Thoracic aorta (tissue), 2 donors: ENCODE results near the gene SYTL1. TPM values are rescaled to one million over a fixed set of nuclear protein-coding genes. Genes with fewer than 3 reads are reported as not detected.

Experiments
- ATAC-seq: fragments of 150-250 bp; one replicate; pipeline ENCODE4 v1.8.0; 2017; ENCODE audit warnings: low read depth; ENCODE audit not compliant: insufficient number of reproducible peaks, low FRiP score
- DNase-seq: peaks from one replicate; pipeline ENCODE4 v3.0.0-alpha.2; 2020; ENCODE audit warnings: low spot score
- H3K27ac ChIP-seq, 2 donors: fragments of 200-600 bp; sonication (generic); 1 replicate in 1 of 2; 2 replicates in 1 of 2; pipeline ENCODE4 v1.5.1; 2016; ENCODE audit warnings: mild to moderate bottlenecking in 2 of 2, moderate library complexity in 2 of 2
- H3K27me3 ChIP-seq: fragments of 200-600 bp; sonication (generic); replicated peaks from 2 replicates; pipeline ENCODE4 v1.6.0; 2016; ENCODE audit warnings: mild to moderate bottlenecking; ENCODE audit not compliant: insufficient read depth
- H3K36me3 ChIP-seq: fragments of 200-600 bp; sonication (generic); one replicate; pipeline ENCODE4 v1.5.1; 2016
- H3K4me1 ChIP-seq, 2 donors: fragments of 200-600 bp; sonication (generic); 1 replicate in 1 of 2; 2 replicates in 1 of 2; pipeline versions ENCODE4 v1.5.1 to v1.6.0; 2016; ENCODE audit warnings: low read depth in 2 of 2, mild to moderate bottlenecking in 1 of 2; ENCODE audit not compliant: control insufficient read depth in 1 of 2
- H3K4me3 ChIP-seq: fragments of 200-600 bp; sonication (generic); 2 replicates; pipeline ENCODE4 v1.5.1; 2016; ENCODE audit warnings: mild to moderate bottlenecking
- H3K9me3 ChIP-seq: fragments of 200-600 bp; sonication (generic); 2 replicates; pipeline ENCODE4 v1.5.1; 2016
- CTCF ChIP-seq: fragments of 200-600 bp; sonication (generic); IDR thresholded peaks from one replicate; pipeline ENCODE4 v1.5.1; 2019; ENCODE audit warnings: antibody characterized with exemption
- total RNA-seq, 2 donors: library from RNA; depleted of rRNA; stranded (reverse); fragments of >200 nt; gene quantifications; one replicate each; pipeline versions ENCODE4 v1.1.0 to v1.2.3, GENCODE V29; 2016

The SYTL1 gene
- total RNA-seq, 2 donors from 2014 or later, result 4.1 to 5.5 TPM

DNA sequence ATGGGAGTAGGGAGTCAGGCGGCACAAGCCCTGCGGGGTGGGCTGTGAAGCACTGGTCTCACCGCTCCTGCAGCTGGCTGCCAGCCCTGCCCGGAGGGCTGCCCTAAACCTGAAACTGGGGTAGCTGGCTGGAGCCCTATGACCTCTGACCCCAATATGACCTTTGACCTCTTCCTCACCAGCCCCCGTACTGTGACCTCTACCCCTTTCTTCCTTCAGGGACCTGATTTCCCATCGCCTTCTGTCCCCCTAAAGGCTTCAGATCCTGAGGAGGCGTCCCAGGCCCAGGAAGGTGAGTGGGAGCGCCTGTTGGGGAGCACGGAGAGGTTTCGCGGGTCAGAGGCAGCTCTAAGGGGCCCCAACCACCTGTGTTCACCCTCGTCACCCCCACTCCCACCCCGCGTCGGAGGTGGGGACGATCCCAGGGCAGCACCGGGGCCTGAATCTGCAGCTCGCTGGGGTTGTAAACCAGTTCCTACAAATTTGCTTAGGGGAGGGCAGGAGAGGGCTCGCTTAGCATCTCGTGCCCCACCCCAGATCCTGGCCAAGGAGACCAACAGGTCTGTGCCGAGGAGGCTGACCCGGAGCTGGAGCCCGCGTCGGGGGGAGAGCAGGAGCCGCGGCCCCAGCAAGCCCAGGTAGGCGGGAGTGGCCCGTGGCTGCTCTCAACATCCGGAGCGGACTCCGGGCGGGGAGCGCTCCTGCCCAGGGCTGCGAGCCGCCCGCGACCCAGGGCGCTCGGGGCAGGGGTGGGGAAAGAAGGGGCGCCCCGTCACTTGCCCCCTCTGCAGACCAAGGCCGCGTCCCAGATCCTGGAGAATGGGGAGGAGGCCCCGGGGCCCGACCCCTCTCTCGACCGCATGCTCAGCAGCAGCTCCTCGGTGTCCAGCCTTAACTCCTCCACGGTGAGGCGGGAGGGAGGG lies 7.3 kb downstream of the SYTL1 start:
- Histone ChIP-seq H3K36me3 (peaks cover 5% of the 10 kb centered on the region), H3K27me3 (no peaks in the 10 kb centered on the region), H3K4me1 (peaks cover 9 to 26% of the 10 kb centered on the region in 2 donors), H3K4me3 (peak overlapping the region; percentile 73), H3K27ac (no peak overlapping the region), H3K9me3 (no peaks in the 10 kb centered on the region)
- no peak for DNase-seq
- no peak for ATAC-seq
- TF ChIP-seq CTCF, result no peak

- Histone ChIP-seq H3K27me3 (no peaks in the 10 kb centered on the region), H3K4me3 (peak overlapping the region; percentile 73), H3K27ac (no peak overlapping the region), H3K4me1 (peaks cover 9 to 26% of the 10 kb centered on the region in 2 donors), H3K9me3 (no peaks in the 10 kb centered on the region), H3K36me3 (peaks cover 6% of the 10 kb centered on the region)
- TF ChIP-seq CTCF, result no peak
- DNase-seq (no peak), ATAC-seq (peak; percentile 53)
These were observed 8.2 kb downstream of the SYTL1 start for GRCh38 chr1:27349784-27350662.

- no peak for ATAC-seq
- no peak for TF ChIP-seq CTCF
- DNase-seq, result no peak
- H3K27ac ChIP-seq, result no peak overlapping the region
- H3K36me3 ChIP-seq, result peaks cover 15% of the 10 kb centered on the region
- H3K27me3 ChIP-seq, result no peaks in the 10 kb centered on the region
- H3K4me3 ChIP-seq, result peak overlapping the region; percentile 73
- peaks cover 9 to 26% of the 10 kb centered on the region in 2 donors for H3K4me1 ChIP-seq
- no peaks in the 10 kb centered on the region for H3K9me3 ChIP-seq
These were observed 9.1 kb downstream of the SYTL1 start for GRCh38 chr1:27350663-27351540.

DNA sequence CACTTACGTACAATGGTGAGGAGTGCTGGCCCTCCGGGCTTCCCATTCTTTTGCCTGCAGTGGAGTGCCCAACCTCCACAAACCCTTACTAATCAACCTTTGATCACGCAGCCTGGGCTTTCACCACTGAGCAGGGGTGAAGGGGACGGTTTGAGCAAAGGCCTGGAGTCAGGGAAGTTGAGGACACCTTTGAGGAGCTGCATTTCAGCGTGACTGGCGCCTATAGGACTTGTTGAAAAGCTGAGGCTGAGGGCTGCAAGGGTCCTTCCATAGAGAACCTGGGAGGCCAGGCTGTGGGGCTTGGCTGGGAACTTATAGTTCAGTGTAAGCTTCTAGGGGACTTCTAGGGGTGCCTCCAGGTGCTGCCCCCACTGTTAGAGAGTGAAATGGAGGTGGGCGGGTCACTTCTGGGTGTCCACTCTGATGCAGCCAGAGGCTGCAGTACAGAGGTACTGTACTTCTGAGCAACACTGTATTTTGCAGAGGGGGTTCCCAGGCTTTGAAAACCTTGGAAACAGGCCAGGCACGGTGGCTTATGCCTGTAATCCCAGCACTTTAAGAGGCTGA lies 9.8 kb downstream of the SYTL1 start:
- Histone ChIP-seq H3K4me1 (peaks cover 9 to 26% of the 10 kb centered on the region in 2 donors), H3K4me3 (peak overlapping the region; percentile 73), H3K36me3 (peaks cover 22% of the 10 kb centered on the region), H3K9me3 (no peaks in the 10 kb centered on the region), H3K27me3 (no peaks in the 10 kb centered on the region), H3K27ac (no peak overlapping the region)
- TF ChIP-seq CTCF, result no peak
- DNase-seq, result no peak
- no peak for ATAC-seq
